GM21381 (cell line): ENCODE results near the gene TMOD3.
A peak's percentile ranks its signal among the peaks of the same experiment; 100 is the strongest.

Experiments used
- ATAC-seq: cut with Tn5 transposase; IDR thresholded peaks from one replicate; pipeline ENCODE4 v1.9.1; 2021; ENCODE audit warnings: mild to moderate bottlenecking, moderate library complexity; ENCODE audit not compliant: unreplicated experiment

Gene TMOD3

GRCh38 chr15:51825698-51826097 is 3.8 kb upstream of the TMOD3 start:
- no peak for ATAC-seq

- no peak for ATAC-seq
Measured at GRCh38 chr15:51828621-51829375, 655 bp upstream of the TMOD3 start.

GRCh38 chr15:51830276-51830806 is 888 bp downstream of the TMOD3 start:
- no peak for ATAC-seq

DNA sequence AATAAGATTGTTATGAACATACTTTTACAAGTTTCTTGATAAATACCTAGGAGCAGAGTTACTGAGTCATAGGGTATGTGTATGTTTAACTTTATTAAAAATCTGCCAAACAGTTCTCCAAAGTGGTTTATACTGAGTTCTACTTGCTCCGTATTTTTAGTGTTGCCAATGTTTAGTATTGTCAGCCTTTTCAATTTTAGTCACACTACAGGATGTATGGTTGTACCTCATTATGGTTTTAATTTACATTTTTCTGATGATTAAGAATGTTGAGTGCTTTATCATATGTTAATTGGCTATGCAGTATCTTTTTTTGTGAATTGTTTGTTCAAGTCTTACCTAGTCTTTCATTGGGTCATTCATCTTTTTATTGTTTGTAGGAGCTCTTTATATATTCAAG is 4.3 kb downstream of the TMOD3 start:
- ATAC-seq = no peak

DNA sequence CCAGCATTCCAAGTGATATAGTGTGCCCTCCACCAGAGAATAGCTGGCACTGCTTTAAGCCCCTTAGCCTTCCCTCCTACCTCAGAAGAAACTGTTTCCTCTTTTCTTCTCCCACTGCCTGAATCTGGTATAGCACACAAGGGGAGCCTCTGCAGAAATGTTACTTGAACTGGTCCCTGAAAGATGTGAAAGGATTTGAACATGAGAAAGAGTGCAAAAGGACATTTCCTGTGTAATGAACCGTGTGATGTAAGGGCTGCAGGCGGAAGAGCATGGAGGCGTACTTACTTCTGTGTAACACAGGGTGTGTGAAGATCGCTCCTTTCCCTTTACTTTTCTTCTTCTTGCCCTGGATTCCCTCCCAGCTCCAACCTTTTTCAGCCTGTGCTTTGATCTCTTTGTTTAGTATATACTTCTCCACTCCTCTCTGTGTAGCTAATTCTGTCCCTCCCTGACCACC is 8.4 kb downstream of the TMOD3 start:
- ATAC-seq = peak; percentile 47

- peak; percentile 22 for ATAC-seq
Measured at GRCh38 chr15:51838270-51838669, 8.8 kb downstream of the TMOD3 start.

DNA sequence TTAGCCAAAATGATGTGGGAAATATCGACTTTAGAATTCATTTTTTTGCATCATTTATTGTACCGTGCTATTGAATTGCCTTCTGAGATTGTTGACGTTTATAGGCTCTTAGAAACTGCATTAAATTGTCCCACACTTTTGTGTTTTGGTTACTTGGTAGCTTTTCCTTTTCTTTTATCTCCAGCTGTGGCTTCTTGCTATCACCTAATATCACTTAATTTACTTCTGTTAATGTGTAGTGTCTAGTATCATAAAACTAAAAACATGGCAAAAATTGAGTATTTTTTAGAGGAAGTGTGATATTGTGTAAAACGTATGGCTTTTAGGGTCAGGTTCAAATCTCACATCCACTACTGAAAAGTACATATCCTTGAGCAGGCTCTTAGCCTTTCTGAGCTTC is 11.2 kb downstream of the TMOD3 start:
- no peak for ATAC-seq

- no peak for ATAC-seq
Measured at GRCh38 chr15:51841406-51842040, 12.1 kb downstream of the TMOD3 start.

DNA sequence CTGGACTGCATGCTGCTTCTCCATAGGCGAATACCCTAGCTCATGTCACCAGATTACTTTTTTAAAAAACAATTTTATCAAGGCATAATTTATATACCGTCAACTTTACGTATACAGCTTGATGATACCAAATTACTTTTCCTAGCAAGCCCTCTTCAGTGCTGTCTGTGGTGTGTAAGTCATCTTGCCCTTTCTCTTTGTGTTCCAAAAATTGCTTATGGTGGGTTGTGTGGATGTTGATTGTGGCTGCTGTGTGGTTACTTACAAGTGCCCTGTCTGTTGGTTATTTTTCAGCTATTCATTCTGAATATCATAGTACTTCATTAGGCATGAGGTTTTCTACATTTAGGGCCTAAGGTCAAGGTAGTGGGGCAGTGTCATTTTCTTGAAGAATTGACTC is 12.8 kb downstream of the TMOD3 start:
- no peak for ATAC-seq

DNA sequence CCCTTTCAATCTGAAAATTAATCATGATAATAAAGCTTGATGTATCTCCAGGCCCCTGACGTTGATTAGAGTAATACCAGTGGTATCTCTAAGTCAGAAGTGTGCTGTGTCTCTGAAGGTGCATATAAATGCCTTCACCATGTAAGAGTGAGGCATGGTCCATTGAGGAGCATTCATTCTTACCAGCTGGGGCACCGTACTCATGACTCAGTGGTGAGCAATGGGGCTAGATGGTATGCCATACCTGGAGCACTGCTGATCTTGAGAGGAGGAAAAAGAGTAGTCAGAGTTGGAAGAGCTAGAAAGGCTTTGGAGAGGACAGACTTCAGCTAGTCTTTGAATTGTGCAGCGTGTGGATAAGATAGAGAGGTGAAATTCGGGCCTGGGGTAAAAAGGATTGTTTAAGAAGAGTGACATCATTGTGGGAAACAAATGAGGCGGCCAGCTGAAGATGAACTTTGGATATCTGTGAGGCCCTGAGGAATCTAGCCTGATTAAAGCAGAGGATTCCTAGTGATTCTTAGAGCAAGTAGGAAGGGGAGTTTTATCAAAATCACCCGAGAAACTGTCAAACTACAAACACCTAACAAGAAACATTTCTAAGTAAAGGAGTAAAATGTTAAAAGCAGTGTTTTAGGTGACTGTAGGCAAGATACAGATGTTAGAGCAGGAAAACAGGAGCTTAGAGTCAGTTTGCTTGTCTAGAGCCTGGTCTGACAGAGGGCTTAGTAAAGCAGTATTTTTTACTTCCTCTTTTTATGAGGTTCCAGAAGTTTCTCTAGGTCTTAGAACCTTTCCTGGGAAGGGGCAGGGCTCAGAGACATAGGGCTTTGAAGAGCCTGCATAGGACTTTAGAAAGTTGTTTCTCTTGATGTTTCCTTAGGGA is 13.6 kb downstream of the TMOD3 start:
- peak; percentile 62 for ATAC-seq

DNA sequence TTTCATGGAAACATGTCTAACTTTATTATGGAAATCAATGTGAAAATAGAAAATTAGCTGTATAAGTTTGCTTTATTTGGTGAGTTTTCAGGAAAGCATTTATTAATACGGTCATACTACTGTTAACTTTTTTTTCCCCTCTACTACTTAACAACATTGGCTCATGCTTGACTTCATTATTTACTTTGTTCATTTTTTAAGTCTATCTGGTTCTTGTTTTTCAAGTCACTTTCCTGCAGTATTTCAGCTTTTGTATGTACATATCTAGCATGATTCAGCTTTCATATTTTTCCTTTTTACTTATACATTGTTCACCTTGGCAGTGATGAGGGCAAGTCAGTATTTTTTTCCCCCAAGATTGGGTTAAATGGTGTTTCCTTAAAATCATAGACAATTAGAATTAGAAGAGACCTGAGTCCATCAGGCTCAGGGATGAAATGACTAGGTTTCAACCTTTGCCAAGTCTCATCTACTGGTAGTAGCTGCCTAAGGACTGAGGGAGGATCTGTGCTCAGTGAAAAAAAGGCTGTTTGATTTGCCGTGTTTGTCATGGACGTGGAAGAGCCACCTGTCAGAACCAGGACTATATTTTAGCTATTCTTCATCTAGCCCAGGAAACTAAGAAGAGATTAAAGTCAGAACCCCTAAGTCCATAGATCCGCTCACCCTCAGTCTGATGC is 15.4 kb downstream of the TMOD3 start:
- ATAC-seq = no peak

- ATAC-seq = no peak
Measured at GRCh38 chr15:51846066-51846462, 16.6 kb downstream of the TMOD3 start.

- no peak for ATAC-seq
Measured at GRCh38 chr15:51846463-51847230, 17.2 kb downstream of the TMOD3 start.

DNA sequence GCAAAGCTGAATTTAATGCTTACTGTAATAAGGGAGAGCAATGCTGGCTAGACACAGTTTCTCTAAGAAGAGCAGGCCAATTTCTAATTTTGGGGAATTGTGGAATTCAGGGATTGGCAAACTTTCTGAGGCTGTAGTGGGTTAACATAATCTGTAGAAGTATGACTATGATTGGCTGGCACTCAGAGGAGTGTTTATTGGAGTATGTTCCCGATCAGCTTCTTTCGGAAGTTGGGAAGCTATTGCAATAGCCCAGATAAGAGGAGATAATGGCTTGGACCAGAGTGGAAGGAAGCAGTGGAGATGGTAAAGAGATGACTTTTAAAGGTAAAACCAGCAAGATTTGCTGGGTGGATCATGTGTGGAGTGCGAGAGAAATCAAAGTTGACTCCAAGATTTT is 19.4 kb downstream of the TMOD3 start:
- ATAC-seq = no peak

- ATAC-seq = no peak
Measured at GRCh38 chr15:51849860-51850259, 20.4 kb downstream of the TMOD3 start.

DNA sequence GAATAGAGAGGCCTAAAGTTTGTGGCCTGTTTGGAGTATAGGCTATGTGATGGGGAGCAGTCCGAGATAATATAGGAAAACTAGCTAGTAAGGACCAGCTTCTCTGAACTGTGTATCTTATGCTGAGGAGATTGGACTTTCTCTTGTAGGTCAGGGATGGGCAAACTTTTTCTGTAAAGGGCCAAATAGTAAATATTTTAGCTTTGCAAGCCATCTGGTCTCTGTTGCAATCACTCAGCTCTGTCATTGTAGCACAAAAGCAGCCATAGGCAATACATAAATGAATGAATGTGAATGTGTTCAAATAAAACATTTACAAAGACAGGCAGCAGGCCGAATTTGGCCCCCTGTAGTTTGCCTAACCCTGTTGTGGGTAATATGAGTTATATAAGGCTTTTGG is 24.5 kb downstream of the TMOD3 start:
- ATAC-seq = no peak

- ATAC-seq = no peak
Measured at GRCh38 chr15:51855612-51856011, 26.2 kb downstream of the TMOD3 start.

DNA sequence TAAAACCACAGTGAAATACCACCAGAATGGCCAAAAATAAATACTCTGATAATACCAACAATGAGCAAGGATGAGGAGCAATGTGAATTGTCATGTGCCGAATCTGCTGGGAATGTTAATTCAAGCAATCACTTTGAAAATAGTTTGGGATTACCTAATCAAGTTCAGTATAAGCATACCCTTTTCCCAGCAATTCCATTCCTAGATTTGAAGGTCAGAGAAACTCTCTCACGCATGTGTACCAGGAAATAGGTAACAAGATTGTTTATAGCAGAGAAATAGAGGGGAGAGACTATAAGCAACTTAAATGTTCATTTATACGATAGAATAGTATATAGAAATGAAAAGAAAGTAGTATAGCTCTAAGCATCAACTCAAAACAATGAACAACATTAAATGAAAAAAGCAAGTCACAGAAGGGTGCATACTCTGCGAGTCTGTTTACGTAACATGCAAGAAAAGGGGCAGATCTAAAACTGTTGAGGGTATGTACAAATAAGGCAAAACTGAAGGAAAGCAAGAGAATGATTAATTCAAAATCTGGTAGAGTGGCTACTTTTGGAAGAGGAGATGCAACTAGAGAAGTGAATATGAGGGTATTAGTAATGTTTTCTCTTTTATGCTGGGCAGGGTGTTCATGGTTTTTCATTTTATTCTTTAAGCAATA is 27.4 kb downstream of the TMOD3 start:
- no peak for ATAC-seq

- ATAC-seq = no peak
Measured at GRCh38 chr15:51861557-51862359, 32.3 kb downstream of the TMOD3 start.
